Measurements from ENCODE around the gene RAB36.

DNA sequence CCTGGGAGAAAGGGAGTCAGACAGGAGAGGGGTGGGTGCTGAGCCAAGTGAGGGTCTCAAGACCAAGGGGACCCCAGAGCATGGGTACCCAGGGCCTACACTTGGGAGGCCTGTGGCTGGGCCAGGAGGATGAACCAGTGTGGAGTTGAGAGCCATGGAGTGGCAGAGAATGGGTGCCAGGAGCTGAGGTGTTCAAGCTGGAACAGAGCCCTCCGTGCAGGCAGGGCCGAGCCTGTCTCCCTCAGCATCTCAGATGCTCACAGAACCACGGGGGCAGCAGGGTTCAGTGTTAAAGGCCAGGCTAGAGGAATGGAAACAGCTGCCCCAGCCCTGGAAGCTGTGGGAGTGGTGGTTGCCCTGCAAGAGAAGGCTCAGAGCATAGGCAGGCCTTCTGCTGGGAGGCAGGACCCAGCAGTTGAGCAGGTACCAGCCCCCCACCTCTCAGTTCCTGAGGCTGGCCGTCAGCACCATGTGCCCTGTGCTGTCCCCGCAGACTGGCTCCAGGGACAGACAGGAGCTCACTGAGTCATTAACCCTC is 35.8 kb upstream of the RAB36 start:
- no peak for TF ChIP-seq FOXM1 (IDR thresholded peaks at IDR 0.05; ENCODE audit: borderline replicate concordance)
- no peak for TF ChIP-seq ZNF384 (IDR thresholded peaks at IDR 0.05)
- no peak for TF ChIP-seq ELF4 (IDR thresholded peaks at IDR 0.05)
- no peak for TF ChIP-seq LEF1 (IDR thresholded peaks at IDR 0.05; ENCODE audit: borderline replicate concordance)
- TF ChIP-seq TARDBP (IDR thresholded peaks at IDR 0.05): no peak
